B cell (primary cell): ENCODE data around the gene TMEM131.

Experiments
- EZH2 ChIP-seq: IDR thresholded peaks from 2 replicates; pipeline ENCODE4 v1.6.1; 2012; ENCODE audit warnings: borderline replicate concordance, low read depth, mild to moderate bottlenecking, moderate library complexity, low read length; ENCODE audit not compliant: insufficient read depth, poor library complexity, severe bottlenecking
- TF ChIP-seq, protein P1 (sequence below): fragments of 200-600 bp; IDR thresholded peaks from one replicate; pipeline ENCODE4 v1.8.0; 2022; ENCODE audit warnings: antibody characterized with exemption, mild to moderate bottlenecking

DNA sequence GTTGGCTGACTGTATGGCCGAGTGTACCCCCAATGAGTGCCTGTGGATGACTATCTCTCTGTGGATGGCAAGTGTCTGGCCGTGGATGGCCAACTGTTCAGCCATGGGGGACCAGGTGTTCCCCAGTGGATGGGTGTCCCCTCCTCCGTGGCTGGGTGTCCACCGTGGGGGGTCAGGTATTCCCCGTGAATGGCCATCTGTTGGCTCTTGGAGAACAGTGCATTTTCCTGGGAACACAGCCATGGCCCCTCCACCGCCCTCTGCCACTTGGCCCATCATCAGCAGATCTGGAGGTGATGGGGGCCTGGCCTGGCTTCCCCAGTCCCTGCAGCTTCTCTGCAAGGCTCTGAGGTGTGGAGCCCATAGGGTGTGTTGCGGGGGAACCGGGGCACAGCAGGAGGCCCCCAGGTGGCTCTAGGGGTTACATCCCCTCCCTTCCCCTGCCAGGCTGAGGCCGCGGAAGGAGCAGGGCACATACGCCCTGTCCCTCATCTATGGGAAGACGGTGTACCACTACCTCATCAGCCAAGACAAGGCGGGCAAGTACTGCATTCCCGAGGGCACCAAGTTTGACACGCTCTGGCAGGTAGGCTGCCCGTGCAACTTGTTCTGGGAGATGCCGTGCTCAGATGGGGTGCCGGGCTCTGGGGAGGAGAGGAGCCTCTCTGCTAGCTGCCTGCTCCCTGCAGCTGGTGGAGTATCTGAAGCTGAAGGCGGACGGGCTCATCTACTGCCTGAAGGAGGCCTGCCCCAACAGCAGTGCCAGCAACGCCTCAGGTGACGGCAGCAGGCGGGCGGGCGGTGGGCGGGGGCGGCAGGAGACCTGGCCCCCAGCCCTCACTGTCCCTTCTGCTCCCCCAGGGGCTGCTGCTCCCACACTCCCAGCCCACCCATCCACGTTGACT, 263.1 kb downstream of the TMEM131 start:
- TF ChIP-seq, protein P1, sequence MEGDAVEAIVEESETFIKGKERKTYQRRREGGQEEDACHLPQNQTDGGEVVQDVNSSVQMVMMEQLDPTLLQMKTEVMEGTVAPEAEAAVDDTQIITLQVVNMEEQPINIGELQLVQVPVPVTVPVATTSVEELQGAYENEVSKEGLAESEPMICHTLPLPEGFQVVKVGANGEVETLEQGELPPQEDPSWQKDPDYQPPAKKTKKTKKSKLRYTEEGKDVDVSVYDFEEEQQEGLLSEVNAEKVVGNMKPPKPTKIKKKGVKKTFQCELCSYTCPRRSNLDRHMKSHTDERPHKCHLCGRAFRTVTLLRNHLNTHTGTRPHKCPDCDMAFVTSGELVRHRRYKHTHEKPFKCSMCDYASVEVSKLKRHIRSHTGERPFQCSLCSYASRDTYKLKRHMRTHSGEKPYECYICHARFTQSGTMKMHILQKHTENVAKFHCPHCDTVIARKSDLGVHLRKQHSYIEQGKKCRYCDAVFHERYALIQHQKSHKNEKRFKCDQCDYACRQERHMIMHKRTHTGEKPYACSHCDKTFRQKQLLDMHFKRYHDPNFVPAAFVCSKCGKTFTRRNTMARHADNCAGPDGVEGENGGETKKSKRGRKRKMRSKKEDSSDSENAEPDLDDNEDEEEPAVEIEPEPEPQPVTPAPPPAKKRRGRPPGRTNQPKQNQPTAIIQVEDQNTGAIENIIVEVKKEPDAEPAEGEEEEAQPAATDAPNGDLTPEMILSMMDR, result no peak
- no peak for TF ChIP-seq EZH2
